ENCODE data around the gene DNM2. TPM values are rescaled to one million over a fixed set of nuclear protein-coding genes. Genes with fewer than 3 reads are reported as not detected.

Gene DNM2
- total and polyA plus RNA-seq, 12 donors, result 78.9 to 206 (median 131) TPM

DNA sequence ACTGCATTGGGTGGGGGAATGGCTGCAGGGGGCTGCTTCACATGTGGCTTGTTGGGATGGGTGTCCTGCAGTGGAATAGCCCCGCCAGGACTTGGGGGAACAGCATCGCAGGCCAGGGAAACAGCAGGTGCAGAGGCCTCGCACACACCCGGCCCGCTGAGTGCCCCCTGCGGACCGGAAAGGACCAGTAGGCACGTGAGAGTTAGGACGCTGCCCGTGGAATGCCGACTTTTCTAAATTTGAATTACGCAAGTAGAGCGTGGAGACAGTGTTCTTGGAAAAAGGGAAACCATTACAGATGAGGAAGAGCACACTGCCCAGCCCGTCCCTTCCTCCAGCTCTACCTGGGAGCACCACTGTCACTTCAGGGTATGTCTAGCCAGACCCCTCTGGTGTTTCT lies 11.5 kb downstream of the DNM2 start:
- WGBS, 2 donors, result 92% methylated on average over 14 of the region's 14 CpGs
- DNase-seq, result no peak
- peaks cover 9 to 88% (median 69%) of the 10 kb centered on the region in 9 donors for H3K4me1 ChIP-seq

DNA sequence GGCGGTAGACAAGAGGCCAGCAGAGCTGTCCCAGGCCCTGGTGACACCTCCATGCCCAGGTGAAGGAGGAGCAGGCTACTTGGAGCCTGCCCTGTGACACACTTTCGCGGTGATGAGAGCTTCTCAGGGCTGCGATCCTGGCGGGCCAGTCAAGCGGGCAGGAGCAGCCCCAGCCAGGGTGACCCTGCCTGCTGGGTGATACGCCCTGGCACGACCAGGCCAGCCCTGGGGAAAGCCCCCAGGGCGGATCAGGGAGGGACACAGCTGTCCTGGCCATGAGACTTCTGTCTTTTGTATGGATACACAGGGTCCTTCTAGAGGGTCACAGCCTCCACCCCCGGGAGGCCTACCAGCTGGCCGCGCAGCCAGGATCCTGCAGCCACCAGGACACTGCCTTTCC lies 13.1 kb downstream of the DNM2 start:
- Histone ChIP-seq H3K9me3 (no peaks in the 10 kb centered on the region), H3K27me3 (no peaks in the 10 kb centered on the region), H3K4me3 (no peak overlapping the region), H3K27ac (peak overlapping the region in 9 of 10 donors; percentile 39 to 87 (median 68)), H3K4me1 (peaks cover 9 to 84% (median 60%) of the 10 kb centered on the region in 9 donors), H3K36me3 (peaks cover 0 to 14% (median 0%) of the 10 kb centered on the region in 9 donors)
- intact Hi-C loops (cut with DNase I), result no loop called here
- TF ChIP-seq, protein P1, sequence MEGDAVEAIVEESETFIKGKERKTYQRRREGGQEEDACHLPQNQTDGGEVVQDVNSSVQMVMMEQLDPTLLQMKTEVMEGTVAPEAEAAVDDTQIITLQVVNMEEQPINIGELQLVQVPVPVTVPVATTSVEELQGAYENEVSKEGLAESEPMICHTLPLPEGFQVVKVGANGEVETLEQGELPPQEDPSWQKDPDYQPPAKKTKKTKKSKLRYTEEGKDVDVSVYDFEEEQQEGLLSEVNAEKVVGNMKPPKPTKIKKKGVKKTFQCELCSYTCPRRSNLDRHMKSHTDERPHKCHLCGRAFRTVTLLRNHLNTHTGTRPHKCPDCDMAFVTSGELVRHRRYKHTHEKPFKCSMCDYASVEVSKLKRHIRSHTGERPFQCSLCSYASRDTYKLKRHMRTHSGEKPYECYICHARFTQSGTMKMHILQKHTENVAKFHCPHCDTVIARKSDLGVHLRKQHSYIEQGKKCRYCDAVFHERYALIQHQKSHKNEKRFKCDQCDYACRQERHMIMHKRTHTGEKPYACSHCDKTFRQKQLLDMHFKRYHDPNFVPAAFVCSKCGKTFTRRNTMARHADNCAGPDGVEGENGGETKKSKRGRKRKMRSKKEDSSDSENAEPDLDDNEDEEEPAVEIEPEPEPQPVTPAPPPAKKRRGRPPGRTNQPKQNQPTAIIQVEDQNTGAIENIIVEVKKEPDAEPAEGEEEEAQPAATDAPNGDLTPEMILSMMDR (IDR thresholded peaks at IDR 0.05), result no peak
- ATAC-seq, result peak in 7 of 8 donors; percentile 20 to 69 (median 54)
- no peak for DNase-seq
- WGBS, 2 donors, result 71 to 84% methylated on average over 12 of the region's 12 CpGs

More for the DNA sequence above, 11.5 kb downstream of the DNM2 start:
- Histone ChIP-seq H3K27me3 (no peaks in the 10 kb centered on the region), H3K27ac (peak overlapping the region in 4 of 10 donors; percentile 0 to 87 (median 55)), H3K36me3 (peaks cover 0 to 8% (median 0%) of the 10 kb centered on the region in 9 donors), H3K4me3 (no peak overlapping the region), H3K9me3 (no peaks in the 10 kb centered on the region)
- peak in 2 of 8 donors; percentile 22 to 37 for ATAC-seq
- intact Hi-C loops (cut with DNase I), result no loop called here
- TF ChIP-seq, protein P1 (IDR thresholded peaks at IDR 0.05), result no peak

DNA sequence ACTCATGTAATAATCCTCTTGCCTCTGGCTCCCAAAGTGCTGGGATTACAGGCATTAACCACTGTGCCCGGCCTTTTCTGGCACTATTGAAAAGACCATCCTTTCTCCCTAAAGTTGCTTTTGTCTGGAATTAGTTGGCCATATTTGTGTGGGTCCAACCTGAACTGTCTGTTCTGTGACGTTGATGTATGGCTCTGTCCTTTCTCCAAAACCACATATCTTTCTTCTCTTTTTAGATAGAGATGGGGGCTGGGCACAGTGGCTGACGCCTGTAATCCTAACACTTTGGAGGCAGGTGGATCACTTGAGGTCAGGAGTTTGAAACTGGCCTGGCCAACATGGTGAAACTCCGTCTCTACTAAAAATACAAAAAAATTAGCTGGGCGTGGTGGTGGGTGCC lies 17.9 kb downstream of the DNM2 start:
- Histone ChIP-seq H3K9me3 (peaks cover 0 to 13% (median 0%) of the 10 kb centered on the region in 11 donors), H3K36me3 (peaks cover 0 to 8% (median 0%) of the 10 kb centered on the region in 9 donors), H3K4me3 (no peak overlapping the region), H3K27me3 (no peaks in the 10 kb centered on the region), H3K4me1 (peaks cover 2 to 83% (median 43%) of the 10 kb centered on the region in 9 donors), H3K27ac (peak overlapping the region in 4 of 10 donors; percentile 3 to 30 (median 20))
- DNase-seq (no peak), ATAC-seq (no peak)
- TF ChIP-seq, protein P1 (IDR thresholded peaks at IDR 0.05), result no peak
- WGBS, 2 donors, result 73% methylated on average over 5 of the region's 5 CpGs
- intact Hi-C loops (cut with DNase I), result no loop called here

DNA sequence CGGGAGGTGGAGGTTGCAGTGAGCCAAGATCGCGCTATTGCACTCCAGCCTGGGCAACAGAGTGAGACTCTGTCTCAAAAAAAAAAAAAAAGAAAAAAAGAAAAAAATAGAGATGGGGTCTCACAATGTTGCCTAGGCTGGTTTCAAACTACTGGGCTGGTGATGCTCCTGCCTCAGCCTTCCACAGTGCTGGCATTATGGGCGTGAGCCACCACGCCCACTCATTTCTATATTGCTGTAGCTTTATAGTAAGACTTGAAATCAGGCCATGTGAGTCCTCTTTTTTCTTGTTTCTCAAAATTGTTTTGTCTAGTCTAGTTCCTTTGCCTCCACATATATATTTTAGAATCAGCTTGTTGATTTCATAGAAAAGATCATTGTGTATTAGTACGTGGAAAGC lies 18.3 kb downstream of the DNM2 start:
- DNase-seq, result no peak
- ATAC-seq, result no peak
- Histone ChIP-seq H3K9me3 (peaks cover 0 to 14% (median 0%) of the 10 kb centered on the region in 11 donors), H3K27ac (peak overlapping the region in 4 of 10 donors; percentile 0 to 30 (median 20)), H3K4me1 (peaks cover 0 to 83% (median 38%) of the 10 kb centered on the region in 9 donors), H3K27me3 (no peaks in the 10 kb centered on the region), H3K4me3 (no peak overlapping the region), H3K36me3 (peaks cover 0 to 8% (median 0%) of the 10 kb centered on the region in 9 donors)
- intact Hi-C loops (cut with DNase I), result no loop called here
- whole genome bisulfite sequencing, 2 donors, result 95 to 98% methylated on average over 6 of the region's 6 CpGs
- TF ChIP-seq, protein P1 (IDR thresholded peaks at IDR 0.05), result no peak

Measured in heart right ventricle (tissue), 16 donors.